Measurements from ENCODE around the gene SP110.

GRCh38 chr2:230203110-230203676, 16.6 kb downstream of the SP110 start:
- TF ChIP-seq CTCF (IDR thresholded peaks at IDR 0.05) (no peak), POLR2AphosphoS5 (IDR thresholded peaks at IDR 0.05) (no peak), POLR2A (IDR thresholded peaks at IDR 0.05) (no peak), EP300 (IDR thresholded peaks at IDR 0.05) (no peak)

Measured in upper lobe of left lung (tissue), 4 donors.